HepG2 (cell line): ENCODE measurements around the gene DHX16. TPM values are rescaled to one million over a fixed set of nuclear protein-coding genes. Genes with fewer than 3 reads are reported as not detected.
A peak's percentile ranks its signal among the peaks of the same experiment; 100 is the strongest.

Source experiments
- AKAP8 ChIP-seq: sonication (generic); formaldehyde crosslinking; IDR thresholded peaks from 2 replicates; pipeline ENCODE4 v1.5.1; 2020; ENCODE audit warnings: mild to moderate bottlenecking, missing genetic modification reagents
- GTF3A ChIP-seq: sonication (generic); formaldehyde crosslinking; conservative IDR thresholded peaks from 2 replicates; pipeline ENCODE4 v1.4.0; 2020; ENCODE audit warnings: mild to moderate bottlenecking, missing genetic modification reagents
- HNRNPL ChIP-seq: fragments of 200-400 bp; formaldehyde crosslinking; IDR thresholded peaks from 2 replicates; pipeline ENCODE4 v1.6.1; 2017; ENCODE audit warnings: mild to moderate bottlenecking, low read depth, low read length
- MLLT10 ChIP-seq: sonication (generic); formaldehyde crosslinking; IDR thresholded peaks from 2 replicates; pipeline ENCODE4 v1.4.0; 2020; ENCODE audit warnings: missing genetic modification reagents
- TGIF2 ChIP-seq: IDR thresholded peaks from 2 replicates; pipeline ENCODE4 v1.6.1; 2016; ENCODE audit warnings: control low read depth, missing compliant biosample characterization
- YEATS4 ChIP-seq: sonication (generic); formaldehyde crosslinking; IDR thresholded peaks from 2 replicates; pipeline ENCODE4 v1.4.0; 2020; ENCODE audit warnings: missing genetic modification reagents, borderline replicate concordance
- ZBTB49 ChIP-seq: sonication (generic); formaldehyde crosslinking; IDR thresholded peaks from 2 replicates; pipeline ENCODE4 v1.4.0; 2020; ENCODE audit warnings: missing genetic modification reagents, borderline replicate concordance
- ZNF335 ChIP-seq: sonication (generic); formaldehyde crosslinking; IDR thresholded peaks from 2 replicates; pipeline ENCODE4 v1.4.0; 2020; ENCODE audit warnings: missing genetic modification reagents
- ZNF562 ChIP-seq: sonication (generic); formaldehyde crosslinking; IDR thresholded peaks from 2 replicates; pipeline ENCODE4 v1.8.0; 2022; ENCODE audit warnings: missing genetic modification reagents, borderline replicate concordance
- ZNF564 ChIP-seq: sonication (generic); formaldehyde crosslinking; IDR thresholded peaks from 2 replicates; pipeline ENCODE4 v1.8.1; 2023; ENCODE audit warnings: mild to moderate bottlenecking, missing genetic modification reagents
- ZNF615 ChIP-seq: sonication (generic); formaldehyde crosslinking; IDR thresholded peaks from 2 replicates; pipeline ENCODE4 v1.5.0; 2020; ENCODE audit warnings: mild to moderate bottlenecking, missing genetic modification reagents, borderline replicate concordance
- ZNF83 ChIP-seq: sonication (generic); formaldehyde crosslinking; IDR thresholded peaks from 2 replicates; pipeline ENCODE4 v1.4.0; 2020; ENCODE audit warnings: missing genetic modification reagents, mild to moderate bottlenecking, borderline replicate concordance
- polyA plus RNA-seq, 8 experiments: library from polyadenylated mRNA; depleted of rRNA in 3 of 8; stranded (reverse) in 7 of 8; unstranded in 1 of 8; fragments of >200 nt; fragmentation: Illumina TruSeq in 4 of 8; extraction: Trizol in 4 of 8; gene quantifications; 2 replicates each; pipeline versions ENCODE4 v1.2.1 to v1.2.3, GENCODE V29; 2011 to 2016; ENCODE audit warnings: low read depth in 4 of 8, missing spikeins in 1 of 8, mixed read lengths in 1 of 8; ENCODE audit not compliant: insufficient read depth in 1 of 8
- total RNA-seq, 5 experiments: library from RNA; depleted of rRNA; stranded (reverse); fragments of >200 nt; fragmentation: Illumina TruSeq; extraction: Trizol; gene quantifications; 2 replicates each; pipeline ENCODE4 v1.2.3, GENCODE V29; 2016; ENCODE audit warnings: low read depth in 1 of 5
- TF ChIP-seq, protein P1 (sequence below): sonication (generic); formaldehyde crosslinking; IDR thresholded peaks from 2 replicates; pipeline ENCODE4 v1.9.0; 2021; ENCODE audit warnings: missing genetic modification reagents, mild to moderate bottlenecking, borderline replicate concordance
- TF ChIP-seq, protein P2 (sequence below): sonication (generic); formaldehyde crosslinking; IDR thresholded peaks from 2 replicates; pipeline ENCODE4 v1.4.0; 2020; ENCODE audit warnings: missing genetic modification reagents, borderline replicate concordance
- TF ChIP-seq, protein P3 (sequence below): sonication (generic); formaldehyde crosslinking; IDR thresholded peaks from 2 replicates; pipeline ENCODE4 v1.5.0; 2020; ENCODE audit warnings: missing genetic modification reagents, mild to moderate bottlenecking, borderline replicate concordance
- TF ChIP-seq, protein P4 (sequence below): sonication (generic); formaldehyde crosslinking; conservative IDR thresholded peaks from 2 replicates; pipeline ENCODE4 v1.4.0; 2020; ENCODE audit warnings: missing genetic modification reagents

Gene DHX16
- total and polyA plus RNA-seq, 2 of the 13 experiments (the other 11 are each of a cell fraction or from before 2014, with no cell fraction given), result 57.0 to 58.5 TPM

DNA sequence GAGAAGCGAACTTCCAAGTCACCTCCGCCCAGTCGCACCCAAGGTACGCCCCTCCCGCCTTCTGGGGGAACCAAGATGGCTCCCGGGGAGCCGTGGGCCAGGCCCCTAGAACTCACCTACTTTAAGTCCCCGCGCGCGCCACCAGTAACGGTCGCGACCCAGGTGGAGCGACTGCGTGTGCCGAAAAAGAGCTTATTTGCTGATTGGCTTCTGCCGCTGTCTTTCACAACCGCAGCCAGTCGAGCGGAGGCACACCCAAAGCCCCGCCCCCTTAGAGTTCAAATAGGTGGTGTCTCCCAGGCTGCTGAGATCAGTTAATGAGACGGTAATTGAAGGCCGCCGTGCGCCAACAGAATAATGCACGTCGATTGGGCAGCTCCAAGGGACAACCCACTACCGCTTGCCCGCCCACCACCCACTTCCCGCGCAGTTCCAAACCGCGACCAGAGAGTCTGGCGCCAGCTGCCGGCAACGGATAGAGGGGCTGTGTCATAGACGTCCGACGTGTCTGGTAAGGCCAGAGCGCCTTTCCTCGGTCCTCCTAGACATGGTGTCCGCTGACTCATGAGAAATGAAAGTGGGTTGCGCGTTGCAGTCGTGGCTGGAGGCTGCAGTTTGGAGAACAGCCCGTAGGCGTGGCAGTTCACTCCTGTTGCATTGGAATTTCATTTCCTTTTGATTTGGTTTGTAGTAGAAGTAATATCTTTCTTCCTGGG, 44.5 kb upstream of the DHX16 start, which contains the start of gene MDC1 (continued):
- TF ChIP-seq ZBTB49 (CRISPR knock-in tag), result peak; percentile 43; the same call in 1 of the 2 replicates
- TF ChIP-seq ZNF562, result peak; percentile 64; the same call in 1 of the 2 replicates
- TF ChIP-seq YEATS4 (CRISPR knock-in tag), result peak; percentile 97
- no peak for TF ChIP-seq AKAP8 (CRISPR knock-in tag)
- peak; percentile 70; the same call in 1 of the 2 replicates for TF ChIP-seq ZNF83 (CRISPR knock-in tag)
- peak; percentile 80 for TF ChIP-seq ZNF335 (CRISPR knock-in tag)
- 0 out of 2 replicates have a peak, but pooled peaks have one; percentile 66 for TF ChIP-seq HNRNPL
- TF ChIP-seq, protein P1, sequence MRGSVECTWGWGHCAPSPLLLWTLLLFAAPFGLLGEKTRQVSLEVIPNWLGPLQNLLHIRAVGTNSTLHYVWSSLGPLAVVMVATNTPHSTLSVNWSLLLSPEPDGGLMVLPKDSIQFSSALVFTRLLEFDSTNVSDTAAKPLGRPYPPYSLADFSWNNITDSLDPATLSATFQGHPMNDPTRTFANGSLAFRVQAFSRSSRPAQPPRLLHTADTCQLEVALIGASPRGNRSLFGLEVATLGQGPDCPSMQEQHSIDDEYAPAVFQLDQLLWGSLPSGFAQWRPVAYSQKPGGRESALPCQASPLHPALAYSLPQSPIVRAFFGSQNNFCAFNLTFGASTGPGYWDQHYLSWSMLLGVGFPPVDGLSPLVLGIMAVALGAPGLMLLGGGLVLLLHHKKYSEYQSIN (CRISPR knock-in tag), result no peak
- TF ChIP-seq, protein P2, sequence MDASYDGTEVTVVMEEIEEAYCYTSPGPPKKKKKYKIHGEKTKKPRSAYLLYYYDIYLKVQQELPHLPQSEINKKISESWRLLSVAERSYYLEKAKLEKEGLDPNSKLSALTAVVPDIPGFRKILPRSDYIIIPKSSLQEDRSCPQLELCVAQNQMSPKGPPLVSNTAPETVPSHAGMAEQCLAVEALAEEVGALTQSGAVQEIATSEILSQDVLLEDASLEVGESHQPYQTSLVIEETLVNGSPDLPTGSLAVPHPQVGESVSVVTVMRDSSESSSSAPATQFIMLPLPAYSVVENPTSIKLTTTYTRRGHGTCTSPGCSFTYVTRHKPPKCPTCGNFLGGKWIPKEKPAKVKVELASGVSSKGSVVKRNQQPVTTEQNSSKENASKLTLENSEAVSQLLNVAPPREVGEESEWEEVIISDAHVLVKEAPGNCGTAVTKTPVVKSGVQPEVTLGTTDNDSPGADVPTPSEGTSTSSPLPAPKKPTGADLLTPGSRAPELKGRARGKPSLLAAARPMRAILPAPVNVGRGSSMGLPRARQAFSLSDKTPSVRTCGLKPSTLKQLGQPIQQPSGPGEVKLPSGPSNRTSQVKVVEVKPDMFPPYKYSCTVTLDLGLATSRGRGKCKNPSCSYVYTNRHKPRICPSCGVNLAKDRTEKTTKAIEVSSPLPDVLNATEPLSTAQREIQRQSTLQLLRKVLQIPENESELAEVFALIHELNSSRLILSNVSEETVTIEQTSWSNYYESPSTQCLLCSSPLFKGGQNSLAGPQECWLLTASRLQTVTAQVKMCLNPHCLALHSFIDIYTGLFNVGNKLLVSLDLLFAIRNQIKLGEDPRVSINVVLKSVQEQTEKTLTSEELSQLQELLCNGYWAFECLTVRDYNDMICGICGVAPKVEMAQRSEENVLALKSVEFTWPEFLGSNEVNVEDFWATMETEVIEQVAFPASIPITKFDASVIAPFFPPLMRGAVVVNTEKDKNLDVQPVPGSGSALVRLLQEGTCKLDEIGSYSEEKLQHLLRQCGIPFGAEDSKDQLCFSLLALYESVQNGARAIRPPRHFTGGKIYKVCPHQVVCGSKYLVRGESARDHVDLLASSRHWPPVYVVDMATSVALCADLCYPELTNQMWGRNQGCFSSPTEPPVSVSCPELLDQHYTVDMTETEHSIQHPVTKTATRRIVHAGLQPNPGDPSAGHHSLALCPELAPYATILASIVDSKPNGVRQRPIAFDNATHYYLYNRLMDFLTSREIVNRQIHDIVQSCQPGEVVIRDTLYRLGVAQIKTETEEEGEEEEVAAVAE (CRISPR knock-in tag), result peak; percentile 89
- TF ChIP-seq GTF3A (CRISPR knock-in tag), result peak; percentile 86; the same call in 1 of the 2 replicates
- TF ChIP-seq MLLT10 (CRISPR knock-in tag), result no peak
- TF ChIP-seq ZNF564 (CRISPR knock-in tag), result peak; percentile 92
- TF ChIP-seq, protein P3, sequence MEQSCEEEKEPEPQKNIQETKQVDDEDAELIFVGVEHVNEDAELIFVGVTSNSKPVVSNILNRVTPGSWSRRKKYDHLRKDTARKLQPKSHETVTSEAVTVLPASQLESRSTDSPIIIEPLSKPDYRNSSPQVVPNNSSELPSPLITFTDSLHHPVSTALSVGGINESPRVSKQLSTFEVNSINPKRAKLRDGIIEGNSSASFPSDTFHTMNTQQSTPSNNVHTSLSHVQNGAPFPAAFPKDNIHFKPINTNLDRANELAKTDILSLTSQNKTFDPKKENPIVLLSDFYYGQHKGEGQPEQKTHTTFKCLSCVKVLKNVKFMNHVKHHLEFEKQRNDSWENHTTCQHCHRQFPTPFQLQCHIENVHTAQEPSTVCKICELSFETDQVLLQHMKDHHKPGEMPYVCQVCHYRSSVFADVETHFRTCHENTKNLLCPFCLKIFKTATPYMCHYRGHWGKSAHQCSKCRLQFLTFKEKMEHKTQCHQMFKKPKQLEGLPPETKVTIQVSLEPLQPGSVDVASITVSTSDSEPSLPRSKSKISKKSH, result peak; percentile 46; the same call in 1 of the 2 replicates
- TF ChIP-seq ZNF615 (CRISPR knock-in tag), result 0 out of 2 replicates have a peak, but pooled peaks have one; percentile 35
- TF ChIP-seq TGIF2, result peak; percentile 98
- TF ChIP-seq, protein P4, sequence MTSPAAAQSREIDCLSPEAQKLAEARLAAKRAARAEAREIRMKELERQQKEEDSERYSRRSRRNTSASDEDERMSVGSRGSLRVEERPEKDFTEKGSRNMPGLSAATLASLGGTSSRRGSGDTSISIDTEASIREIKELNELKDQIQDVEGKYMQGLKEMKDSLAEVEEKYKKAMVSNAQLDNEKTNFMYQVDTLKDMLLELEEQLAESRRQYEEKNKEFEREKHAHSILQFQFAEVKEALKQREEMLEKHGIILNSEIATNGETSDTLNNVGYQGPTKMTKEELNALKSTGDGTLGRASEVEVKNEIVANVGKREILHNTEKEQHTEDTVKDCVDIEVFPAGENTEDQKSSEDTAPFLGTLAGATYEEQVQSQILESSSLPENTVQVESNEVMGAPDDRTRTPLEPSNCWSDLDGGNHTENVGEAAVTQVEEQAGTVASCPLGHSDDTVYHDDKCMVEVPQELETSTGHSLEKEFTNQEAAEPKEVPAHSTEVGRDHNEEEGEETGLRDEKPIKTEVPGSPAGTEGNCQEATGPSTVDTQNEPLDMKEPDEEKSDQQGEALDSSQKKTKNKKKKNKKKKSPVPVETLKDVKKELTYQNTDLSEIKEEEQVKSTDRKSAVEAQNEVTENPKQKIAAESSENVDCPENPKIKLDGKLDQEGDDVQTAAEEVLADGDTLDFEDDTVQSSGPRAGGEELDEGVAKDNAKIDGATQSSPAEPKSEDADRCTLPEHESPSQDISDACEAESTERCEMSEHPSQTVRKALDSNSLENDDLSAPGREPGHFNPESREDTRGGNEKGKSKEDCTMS (CRISPR knock-in tag), result 0 out of 2 replicates have a peak, but pooled peaks have one; percentile 94
